Hematopoietic multipotent progenitor cell treated with erythropoietin and hydrocortisone succinate and interleukin-3 and kit ligand, for 15 days (in vitro differentiated cells): ENCODE results near the gene TPD52L2.

Experiments
- DNase-seq: peaks from one replicate; pipeline ENCODE4 v3.0.0-alpha.2; 2015; ENCODE audit warnings: low spot score

The TPD52L2 gene

DNA sequence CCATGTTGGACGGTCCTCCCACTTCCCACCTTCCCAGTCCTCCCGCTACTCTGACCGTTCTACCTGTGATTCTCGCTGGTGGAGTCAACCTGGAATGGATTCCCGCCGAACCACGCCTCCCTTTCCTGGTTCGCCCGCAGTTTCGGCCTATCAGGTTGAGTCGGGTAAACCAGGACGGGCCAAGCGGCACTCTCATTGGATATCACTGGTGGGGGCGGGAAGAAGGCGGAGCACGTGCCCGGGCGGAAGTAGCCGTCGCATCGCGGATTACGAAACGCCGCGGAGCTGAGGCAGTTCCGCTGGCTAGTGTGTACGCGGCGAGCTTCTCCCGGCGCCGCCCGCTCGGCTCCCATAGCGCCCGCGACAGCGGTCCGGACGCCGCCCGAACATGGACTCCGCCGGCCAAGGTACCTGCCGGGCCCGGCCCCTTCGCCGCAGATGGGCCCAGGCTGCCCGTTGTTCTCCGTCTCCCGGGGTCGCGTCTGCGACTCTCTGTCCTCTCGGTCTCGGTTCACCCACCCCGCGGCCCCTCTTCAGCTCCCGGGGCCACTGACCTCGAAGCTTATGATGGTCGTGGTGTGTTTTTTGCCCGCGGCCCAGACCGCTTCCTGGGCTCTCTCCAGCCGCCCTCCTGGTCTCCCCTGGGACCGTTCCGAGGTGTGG is at the start of gene TPD52L2:
TSS of gene TPD52L2 (plus strand) at position 293 of the 663 bp plus-strand sequence. CDS start at position 389, 96 bp downstream.
- peak; percentile 98 for DNase-seq

DNA sequence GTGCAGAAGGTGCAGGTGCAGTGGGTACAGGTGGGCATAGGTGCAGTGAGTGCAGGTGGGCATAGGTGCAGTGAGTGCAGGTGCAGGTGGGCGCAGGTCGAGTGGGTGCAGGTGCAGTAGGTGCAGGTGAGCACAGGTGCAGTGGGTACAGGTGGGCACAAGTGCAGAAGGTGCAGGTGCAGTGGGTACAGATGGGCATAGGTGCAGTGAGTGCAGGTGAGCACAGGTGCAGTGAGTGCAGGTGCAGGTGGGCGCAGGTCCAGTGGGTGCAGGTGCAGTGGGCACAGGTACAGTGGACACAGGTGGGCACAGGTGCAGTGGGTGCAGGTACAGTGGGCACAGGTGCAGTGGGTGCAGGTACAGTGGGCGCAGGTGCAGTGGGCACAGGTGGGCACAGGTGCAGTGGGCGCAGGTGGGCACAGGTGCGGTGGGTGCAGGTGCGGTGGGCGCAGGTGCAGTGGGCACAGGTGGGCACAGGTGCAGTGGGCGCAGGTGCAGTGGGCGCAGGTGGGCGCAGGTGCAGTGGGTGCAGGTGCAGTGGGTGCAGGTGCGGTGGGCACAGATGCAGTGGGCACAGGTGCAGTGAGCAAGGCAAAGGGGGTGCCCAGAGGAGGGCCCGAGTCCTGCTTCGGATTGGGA is 49.3 kb upstream of the TPD52L2 start:
- no peak for DNase-seq

DNA sequence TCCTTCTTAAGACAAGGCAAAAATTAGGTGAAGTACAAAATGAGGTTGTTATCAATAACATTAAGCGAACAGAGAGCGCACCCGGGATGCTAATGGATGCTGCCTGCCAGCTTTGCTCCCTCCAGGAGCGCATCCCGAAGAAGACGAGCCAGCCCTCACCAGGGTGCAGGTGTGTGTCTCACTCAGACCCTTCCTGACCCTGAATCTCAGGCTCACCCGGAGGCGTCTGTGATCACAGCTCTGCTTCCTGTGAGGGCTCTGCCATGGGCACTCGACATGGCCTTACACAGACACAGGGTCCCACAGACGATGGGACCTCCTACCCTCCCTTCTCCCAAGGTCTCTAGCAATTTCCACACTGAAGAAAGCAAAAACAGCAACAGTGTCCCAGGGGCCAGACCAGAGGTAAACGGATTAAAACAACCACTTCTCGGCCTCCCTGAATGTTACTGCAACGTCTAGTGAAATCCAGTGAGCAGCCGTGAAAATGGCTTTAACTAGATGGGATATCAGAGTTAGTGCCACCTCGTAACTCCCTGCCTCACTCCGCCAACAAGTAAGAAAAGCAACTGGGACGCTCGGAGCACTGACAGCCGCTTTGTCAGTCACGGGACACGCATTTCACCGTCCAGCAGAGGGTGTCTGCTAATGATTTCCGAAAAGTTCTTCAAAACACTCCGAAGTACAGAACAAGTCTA is 45.7 kb upstream of the TPD52L2 start:
- DNase-seq, result no peak

GRCh38 chr20:63821811-63822210 is 43.3 kb upstream of the TPD52L2 start:
- no peak for DNase-seq

- DNase-seq, result no peak
These were observed 42.8 kb upstream of the TPD52L2 start for GRCh38 chr20:63822276-63822696.

GRCh38 chr20:63823691-63824311 is 41.3 kb upstream of the TPD52L2 start:
- no peak for DNase-seq

DNA sequence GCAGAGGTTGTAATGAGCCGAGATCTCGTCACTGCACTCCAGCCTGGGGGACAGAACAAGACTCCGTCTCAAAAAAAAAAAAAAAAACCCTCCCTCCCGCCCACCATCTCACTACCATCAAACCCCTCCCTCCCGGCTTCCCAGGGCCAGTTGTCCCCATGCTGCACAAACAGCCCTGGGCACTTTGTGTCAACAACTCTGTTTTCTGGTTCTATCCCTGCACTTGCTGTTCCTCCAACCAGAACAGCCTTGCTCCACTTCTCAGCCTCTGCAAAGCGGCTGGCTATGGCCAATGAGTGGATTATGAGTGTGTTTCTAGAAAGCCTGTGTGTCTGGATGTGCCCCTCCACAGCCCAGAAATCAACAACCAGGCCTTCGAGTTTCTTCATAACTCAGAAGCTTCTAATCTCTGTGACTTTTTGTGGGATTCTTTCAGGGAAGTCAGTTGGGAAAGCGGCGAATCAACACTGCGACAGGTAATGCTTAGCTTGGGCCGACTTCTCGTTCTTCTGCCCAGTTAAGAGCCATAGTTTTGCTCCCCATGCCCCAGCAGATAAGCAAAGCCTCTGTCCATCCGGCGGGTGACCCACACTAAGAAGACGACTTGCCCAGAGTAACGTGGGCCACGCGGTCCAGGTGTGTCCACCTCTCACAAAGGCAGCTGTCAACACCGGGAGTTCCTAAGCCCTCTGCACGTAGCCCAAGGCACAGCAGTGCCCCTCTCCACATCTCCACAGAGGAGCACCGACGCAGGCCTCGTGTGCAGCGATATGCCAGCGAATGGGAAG is 39.5 kb upstream of the TPD52L2 start:
- no peak for DNase-seq

DNA sequence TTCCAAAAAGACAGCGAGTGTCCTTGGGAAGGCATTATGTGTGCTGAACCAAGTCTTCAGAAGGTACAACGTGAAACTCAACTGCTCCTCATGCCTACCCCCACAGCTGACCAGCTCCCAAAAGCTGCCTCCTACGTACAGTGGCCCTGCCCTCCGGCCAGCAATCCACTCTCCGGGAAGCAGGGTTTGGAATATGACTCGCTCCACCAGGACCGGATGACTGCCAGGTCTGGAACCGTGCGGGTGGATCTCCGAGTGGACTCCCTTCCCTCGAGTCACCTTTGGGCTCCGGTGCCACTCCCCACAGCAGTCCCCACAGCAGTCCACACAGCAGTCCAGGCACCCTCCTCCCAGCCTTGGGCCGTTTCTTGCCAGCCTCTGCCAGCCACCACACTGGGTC is 38.3 kb upstream of the TPD52L2 start:
- DNase-seq, result no peak

DNA sequence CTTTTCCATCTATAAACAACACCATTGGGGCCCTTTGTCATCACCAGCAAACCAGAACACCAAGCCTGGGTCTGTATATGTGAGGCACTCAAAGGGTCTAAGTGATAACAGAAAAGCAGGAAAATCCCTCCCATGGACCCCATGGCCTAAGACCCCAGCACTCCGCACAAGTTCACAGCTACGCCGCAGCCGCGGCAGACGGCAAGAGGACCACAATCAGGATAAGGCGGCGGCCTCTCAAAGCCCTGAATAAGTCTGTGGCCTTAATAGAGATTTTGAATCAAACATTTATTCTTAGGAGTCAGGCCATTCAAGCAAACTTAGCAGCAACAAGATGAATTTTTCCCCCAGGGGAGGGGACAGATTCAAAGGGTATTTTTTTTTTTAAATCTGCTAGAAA is 36.9 kb upstream of the TPD52L2 start:
- DNase-seq, result no peak

DNA sequence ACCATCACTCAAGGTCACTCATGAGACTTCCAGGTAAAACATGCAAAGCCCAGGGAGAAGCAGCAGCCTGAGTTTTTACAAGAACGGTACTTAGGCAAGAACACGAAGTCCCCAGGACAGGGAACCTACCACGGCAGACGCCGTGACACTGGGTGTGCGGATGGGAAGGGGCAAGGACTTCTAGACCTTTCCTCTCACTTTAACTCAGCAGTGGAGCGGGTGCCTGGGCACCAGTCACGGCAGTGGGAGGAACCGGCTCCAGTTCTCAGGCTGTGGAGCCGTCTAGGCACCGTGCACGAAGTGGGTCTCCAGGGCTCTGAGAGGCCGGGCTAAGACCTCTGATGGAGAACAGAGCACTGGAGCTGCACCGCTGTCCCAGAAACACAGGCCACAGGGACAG is 36.5 kb upstream of the TPD52L2 start:
- no peak for DNase-seq

GRCh38 chr20:63828951-63829350 is 36.1 kb upstream of the TPD52L2 start:
- no peak for DNase-seq

GRCh38 chr20:63829603-63829944 is 35.5 kb upstream of the TPD52L2 start:
- no peak for DNase-seq

GRCh38 chr20:63829945-63830835 is 34.9 kb upstream of the TPD52L2 start:
- DNase-seq, result no peak

DNA sequence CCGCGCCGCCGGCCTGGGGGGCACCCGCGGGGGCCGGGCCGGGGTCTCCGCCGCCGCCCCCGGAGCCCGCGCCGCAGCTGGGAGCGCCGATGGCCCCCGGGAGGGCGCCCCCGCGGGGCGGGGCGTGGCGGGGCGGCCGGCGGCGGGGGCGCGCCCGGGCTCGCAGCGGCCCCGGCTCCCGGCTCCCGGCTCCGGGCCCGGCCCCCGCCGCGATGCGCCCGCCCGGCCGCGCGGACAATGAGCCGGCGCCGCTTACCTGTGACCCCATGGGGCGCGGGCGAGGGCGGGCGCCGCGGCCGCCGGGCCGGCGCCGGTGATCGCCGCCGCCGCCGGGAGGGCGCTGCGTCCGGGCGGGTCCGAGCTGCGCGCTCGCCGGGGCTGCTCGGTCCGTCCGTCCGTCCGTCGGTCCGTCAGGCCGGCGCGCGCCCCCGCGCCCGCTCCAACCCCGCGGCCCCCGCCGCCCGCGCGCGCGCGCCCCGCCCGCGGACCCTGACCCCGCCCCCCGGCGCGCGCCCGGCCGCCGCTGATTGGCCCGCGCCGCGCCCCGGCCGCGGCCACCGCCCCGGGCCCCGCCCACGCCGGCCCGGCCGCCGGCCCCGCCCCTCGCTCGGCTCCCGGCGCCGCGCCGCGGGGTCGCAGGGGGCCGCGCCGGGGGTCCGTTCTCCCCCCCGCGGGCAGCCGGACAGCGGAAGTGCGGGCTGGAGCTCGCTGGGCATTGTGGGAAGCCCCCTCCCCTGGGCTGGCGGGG is 34.1 kb upstream of the TPD52L2 start, which contains the start of gene ZBTB46:
TSS of gene ZBTB46 (minus strand) at position 424 of the 748 bp plus-strand sequence. CDS start 40,507 bp downstream, outside the sequence.
- peak; percentile 40 for DNase-seq

GRCh38 chr20:63831646-63831992 is 33.5 kb upstream of the TPD52L2 start:
- DNase-seq, result no peak

- DNase-seq, result no peak
These were observed 32.9 kb upstream of the TPD52L2 start for GRCh38 chr20:63831993-63832686.

GRCh38 chr20:63833776-63834490 is 31.1 kb upstream of the TPD52L2 start:
- no peak for DNase-seq

GRCh38 chr20:63834491-63834880 is 30.6 kb upstream of the TPD52L2 start:
- no peak for DNase-seq
